CD4-positive, alpha-beta T cell treated with Interleukin-15 for 1 hour (primary cell): Measurements from ENCODE around the gene PDIA6.

Experiments
- DNase-seq: peaks from one replicate; pipeline ENCODE4 v3.0.0-alpha.2; 2020

The PDIA6 gene

DNA sequence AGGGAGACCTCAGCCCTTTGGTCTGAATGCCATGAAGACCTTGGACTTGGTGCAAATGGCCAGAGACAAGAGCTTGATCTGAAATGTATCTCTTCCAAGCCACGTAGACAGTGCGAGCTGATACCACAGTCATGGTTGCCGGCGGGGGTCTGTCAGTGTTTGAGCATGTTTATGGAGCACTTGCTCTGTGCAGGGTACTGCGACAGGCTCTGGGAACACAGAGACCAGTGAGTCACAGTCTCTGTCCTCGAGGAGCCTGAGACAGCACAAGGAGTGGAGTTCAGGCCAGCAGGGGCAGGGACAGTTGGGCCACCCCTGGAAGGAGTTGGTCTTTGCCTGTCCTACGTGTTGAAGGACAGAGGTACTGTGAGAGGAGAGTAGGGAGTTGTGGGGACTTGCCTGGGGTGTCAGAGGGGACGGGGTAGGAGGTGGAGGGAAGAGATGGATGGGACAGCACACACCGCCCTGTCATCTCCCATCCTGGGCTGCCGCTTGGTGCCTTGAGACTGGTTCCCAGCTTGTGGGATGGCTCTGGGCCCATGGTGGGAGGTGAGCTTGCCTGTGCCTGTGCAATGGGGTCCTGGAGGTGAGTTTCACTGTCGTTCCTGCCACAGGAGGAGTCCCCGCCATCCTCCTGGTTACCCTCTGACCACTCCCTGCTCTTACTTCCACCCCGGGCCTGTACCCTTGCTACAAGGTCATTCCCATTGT lies 51.6 kb downstream of the PDIA6 start:
- DNase-seq = no peak

GRCh38 chr2:10759151-10759714 lies 53.4 kb downstream of the PDIA6 start:
- no peak for DNase-seq

GRCh38 chr2:10757814-10758286 lies 54.7 kb downstream of the PDIA6 start:
- DNase-seq = no peak

DNA sequence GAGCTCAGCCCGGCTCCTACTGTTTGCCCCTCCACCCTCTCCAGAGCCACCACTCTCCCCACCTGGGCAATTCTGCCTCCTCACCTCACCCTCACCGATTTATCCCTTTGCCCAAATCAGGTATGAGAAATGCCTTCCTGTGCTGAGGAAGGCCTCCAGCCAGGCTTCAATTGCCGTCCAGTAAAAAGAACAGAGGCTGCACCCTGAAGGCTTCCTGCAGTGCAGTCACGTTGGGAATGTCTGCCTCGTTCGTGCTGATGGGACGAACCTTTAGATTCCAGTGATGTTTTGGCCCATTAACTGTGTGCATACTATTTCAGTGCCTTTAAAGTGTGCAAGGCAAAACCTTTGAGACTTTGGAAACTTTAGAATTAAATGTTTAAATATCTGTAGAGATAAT lies 57.0 kb downstream of the PDIA6 start:
- no peak for DNase-seq

DNA sequence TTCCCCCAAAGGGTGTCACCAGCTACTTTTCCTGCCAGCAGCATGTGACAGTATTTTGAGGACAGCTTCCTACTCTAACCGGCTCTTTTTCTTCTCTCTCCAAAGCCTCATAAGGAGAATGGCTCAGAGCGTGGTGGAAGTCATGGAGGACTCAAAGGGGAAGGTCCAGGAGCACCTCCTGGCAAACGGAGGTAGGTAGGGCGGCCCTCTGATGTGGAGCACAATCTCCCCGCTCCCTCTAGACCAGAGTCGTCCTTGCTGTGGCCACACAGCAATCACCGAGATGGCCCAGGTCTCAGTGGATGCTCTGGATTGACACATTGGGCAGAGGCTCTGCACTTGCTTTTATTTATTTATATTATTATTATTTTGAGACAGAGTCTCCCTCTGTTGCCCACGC lies 58.7 kb downstream of the PDIA6 start:
- DNase-seq = no peak

DNA sequence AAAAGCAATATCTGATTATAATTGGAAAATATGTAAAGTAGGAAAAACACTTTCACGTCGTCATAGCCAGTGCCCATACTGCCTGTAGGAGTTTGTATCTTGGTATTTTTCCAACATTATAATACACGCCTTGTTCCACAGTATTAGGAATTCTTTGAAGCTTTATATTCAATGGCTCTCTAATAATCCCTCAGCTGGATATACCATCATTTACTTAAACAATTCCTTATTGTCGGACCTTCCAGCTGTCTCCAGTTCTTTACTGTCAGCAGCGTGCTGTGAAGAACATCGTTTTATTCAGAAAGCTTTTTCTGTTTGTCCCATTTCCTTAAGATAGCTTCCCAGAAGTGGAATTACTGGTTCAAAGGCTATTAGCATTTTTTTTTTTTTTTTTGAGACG lies 59.4 kb downstream of the PDIA6 start:
- DNase-seq = no peak

GRCh38 chr2:10752236-10752635 lies 60.3 kb downstream of the PDIA6 start:
- DNase-seq = no peak

GRCh38 chr2:10750610-10751009 lies 62.0 kb downstream of the PDIA6 start:
- no peak for DNase-seq

- no peak for DNase-seq
Observed at GRCh38 chr2:10742666-10743065, 69.9 kb downstream of the PDIA6 start.

DNA sequence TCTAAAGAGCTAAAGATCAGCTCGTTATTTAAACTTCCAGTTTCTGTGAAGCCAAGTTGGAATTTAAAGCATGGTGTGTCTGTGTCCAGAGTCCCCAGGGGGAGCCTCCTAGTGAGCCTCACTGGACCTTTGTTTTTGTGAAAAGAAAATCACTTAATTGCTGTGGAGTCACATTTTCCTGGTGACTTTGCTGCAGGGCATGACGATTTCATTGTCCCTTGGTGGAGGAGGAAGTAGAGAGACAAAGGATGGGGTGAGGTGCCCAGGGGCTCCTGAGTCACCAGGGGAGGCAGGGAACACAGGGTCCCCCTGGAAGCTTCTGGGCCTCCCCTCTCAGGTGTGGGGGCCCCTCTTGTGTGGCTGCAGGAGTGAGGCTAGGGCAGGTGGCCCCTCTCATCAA lies 71.4 kb downstream of the PDIA6 start:
- no peak for DNase-seq

GRCh38 chr2:10740226-10740625 lies 72.4 kb downstream of the PDIA6 start:
- no peak for DNase-seq

GRCh38 chr2:10738192-10738591 lies 74.4 kb downstream of the PDIA6 start:
- DNase-seq = no peak

GRCh38 chr2:10733980-10734379 lies 78.6 kb downstream of the PDIA6 start:
- DNase-seq = no peak

DNA sequence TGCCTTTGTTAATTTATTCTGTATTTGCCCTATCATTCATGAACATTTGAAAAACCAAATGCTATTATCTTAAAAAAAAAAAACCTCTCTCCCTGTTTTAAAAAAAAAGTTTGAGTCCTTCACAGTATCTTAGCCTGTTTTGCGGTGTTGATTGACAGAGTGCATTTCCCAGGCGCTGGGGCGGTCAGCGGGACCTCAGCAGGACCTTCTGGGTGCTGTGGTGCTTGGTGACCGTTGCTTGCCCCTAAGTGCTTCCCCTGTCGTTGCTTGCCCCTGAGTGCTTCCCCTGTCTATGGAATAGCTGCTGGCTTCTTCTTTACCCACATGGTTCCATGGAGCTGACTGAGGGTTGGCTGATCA lies 79.0 kb downstream of the PDIA6 start:
- no peak for DNase-seq
